GM18951 (cell line): Measurements from ENCODE around the gene CZIB.
"Not testable (repeated sequence)": the region's sequence is repeated elsewhere in the genome, so short reads cannot be mapped to it uniquely, and the experiment has no call there.

Experiments
- POLR2A ChIP-seq: IDR thresholded peaks from 4 replicates; pipeline ENCODE4 v1.6.1; 2011; ENCODE audit warnings: mild to moderate bottlenecking; ENCODE audit not compliant: insufficient read length, insufficient read depth; ENCODE audit errors: extremely low read depth
- in situ Hi-C: fragments of 300-500 bp; cut with MboI; formaldehyde crosslinking; loops from one replicate; pipeline ENCODE4 v1.12.0; 2022; ENCODE audit warnings: low sequenced_read_pairs, mixed read lengths, inconsistent platforms; ENCODE audit not compliant: unreplicated experiment

Gene CZIB

GRCh38 chr1:53188099-53188498 is 32.3 kb downstream of the CZIB start:
- no peak for TF ChIP-seq POLR2A
- in situ Hi-C loops: no loop called here

GRCh38 chr1:53187401-53187800 is 33.0 kb downstream of the CZIB start:
- in situ Hi-C loops: no loop called here
- TF ChIP-seq POLR2A: no peak

- in situ Hi-C loops: no loop called here
- no peak for TF ChIP-seq POLR2A
These were observed 33.9 kb downstream of the CZIB start for GRCh38 chr1:53186533-53186932.

- in situ Hi-C loops: not testable (repeated sequence)
These were observed 34.5 kb downstream of the CZIB start for GRCh38 chr1:53185955-53186297.

GRCh38 chr1:53183095-53183990 is 37.1 kb downstream of the CZIB start:
- in situ Hi-C loops: no loop called here
- no peak for TF ChIP-seq POLR2A

GRCh38 chr1:53182716-53183094 is 37.7 kb downstream of the CZIB start:
- in situ Hi-C loops: no loop called here
- no peak for TF ChIP-seq POLR2A

GRCh38 chr1:53182111-53182593 is 38.3 kb downstream of the CZIB start:
- no peak for TF ChIP-seq POLR2A

GRCh38 chr1:53180951-53181350 is 39.5 kb downstream of the CZIB start:
- in situ Hi-C loops: no loop called here
- TF ChIP-seq POLR2A: no peak

More at GRCh38 chr1:53182111-53182593, 38.3 kb downstream of the CZIB start:
- in situ Hi-C loops: no loop called here

- in situ Hi-C loops: no loop called here
- TF ChIP-seq POLR2A: no peak
These were observed 40.2 kb downstream of the CZIB start for GRCh38 chr1:53180226-53180625.

GRCh38 chr1:53176452-53177208 is 43.8 kb downstream of the CZIB start:
- in situ Hi-C loops: no loop called here

GRCh38 chr1:53174971-53175913 is 45.2 kb downstream of the CZIB start:
- no peak for TF ChIP-seq POLR2A
- in situ Hi-C loops: no loop called here

More at GRCh38 chr1:53176452-53177208, 43.8 kb downstream of the CZIB start:
- TF ChIP-seq POLR2A: no peak

- in situ Hi-C loops: no loop called here
- TF ChIP-seq POLR2A: no peak
These were observed 47.9 kb downstream of the CZIB start for GRCh38 chr1:53172426-53173128.
